ENCODE measurements around the gene KASH5. TPM values are rescaled to one million over a fixed set of nuclear protein-coding genes. Genes with fewer than 3 reads are reported as not detected.
"Not testable (repeated sequence)": the region's sequence is repeated elsewhere in the genome, so short reads cannot be mapped to it uniquely, and the experiment has no call there.

The KASH5 gene
- total RNA-seq, 1 donor from 2014 or later, result 1.7 TPM

DNA sequence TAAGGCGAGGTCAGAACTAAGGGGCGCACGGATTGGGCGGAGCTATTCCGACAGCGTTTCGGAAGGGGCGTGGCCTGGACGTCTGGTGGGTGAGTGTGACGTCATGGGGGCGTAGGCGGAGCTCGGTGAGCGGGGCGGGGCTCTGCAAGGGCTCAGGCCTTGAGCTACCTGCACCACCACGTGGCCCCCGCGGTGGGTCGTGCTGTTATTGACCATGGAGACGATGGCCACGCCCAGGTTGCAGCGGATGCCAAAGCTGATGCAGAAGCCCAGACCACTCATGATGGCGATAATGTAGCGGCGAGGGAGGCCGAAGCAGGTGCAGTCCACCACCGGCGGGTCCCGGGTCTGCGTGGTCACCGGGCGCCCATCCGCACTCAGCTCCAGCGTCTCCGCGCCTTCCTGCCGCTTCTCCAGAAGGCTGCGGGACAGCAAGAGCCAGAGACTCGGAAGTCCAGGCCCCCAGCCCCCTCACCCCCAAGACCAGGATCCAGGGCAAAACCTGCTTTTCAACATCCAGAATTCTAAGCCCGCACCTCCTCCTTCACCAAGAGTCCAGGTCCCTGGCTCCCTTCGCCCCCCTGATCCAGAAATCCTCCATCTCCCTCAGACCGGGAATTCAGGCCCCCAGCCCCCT lies 48.5 kb downstream of the KASH5 start:
- no peak for DNase-seq (ENCODE audit: low spot score)

DNA sequence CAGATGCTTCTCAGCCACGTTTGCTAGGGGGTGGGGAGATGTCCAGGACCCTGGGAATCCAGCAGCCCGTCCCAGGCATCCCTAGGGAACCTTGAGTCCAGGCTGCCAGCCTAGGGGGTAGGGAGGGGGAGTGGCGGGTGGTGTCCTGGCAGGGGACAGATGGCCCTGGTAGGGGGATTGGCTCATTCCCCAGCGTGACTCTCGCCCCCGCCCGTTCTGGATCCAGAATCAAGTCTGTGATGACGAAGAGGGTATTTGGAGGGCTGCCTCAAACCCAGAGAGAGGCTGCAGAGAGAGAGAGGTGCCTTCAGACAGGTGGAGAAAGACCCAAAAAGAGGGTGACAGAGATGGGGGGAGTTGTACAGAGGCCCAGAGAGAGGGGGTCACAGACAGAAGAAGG lies 49.2 kb downstream of the KASH5 start:
- DNase-seq (ENCODE audit: low spot score), result no peak

GRCh38 chr19:49438261-49438660 lies 50.2 kb downstream of the KASH5 start:
- no peak for DNase-seq (ENCODE audit: low spot score)

DNA sequence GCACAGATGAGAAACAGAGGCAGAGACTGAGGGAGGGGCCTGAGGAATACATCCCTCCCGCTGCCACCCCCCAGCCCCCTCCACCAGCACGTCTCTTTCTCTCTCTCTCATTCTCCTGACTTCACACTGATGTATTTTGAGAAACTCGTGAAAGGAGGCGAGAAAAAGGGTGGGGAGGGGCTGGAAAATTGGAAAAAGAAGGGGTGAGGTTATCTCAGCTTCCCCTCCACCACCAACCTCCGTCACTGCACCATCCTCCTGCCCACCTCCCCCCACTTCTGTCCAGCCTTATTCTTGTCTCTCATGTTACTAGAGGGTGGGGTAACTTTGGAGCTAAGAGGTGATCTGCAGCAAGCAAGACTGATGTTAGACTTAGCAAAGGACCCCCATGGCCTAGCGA lies 51.8 kb downstream of the KASH5 start:
- DNase-seq (ENCODE audit: low spot score), result no peak

- no peak for DNase-seq (ENCODE audit: low spot score)
Measured at GRCh38 chr19:49440439-49441209, 52.6 kb downstream of the KASH5 start.

GRCh38 chr19:49441210-49441959 lies 53.3 kb downstream of the KASH5 start, which contains the start of gene SLC17A7:
Gene SLC17A7, minus strand, starts transcription at chr19:49441527. Its CDS starts 148 bp downstream, at chr19:49441379.
- no peak for DNase-seq (ENCODE audit: low spot score)

- no peak for DNase-seq (ENCODE audit: low spot score)
Measured at GRCh38 chr19:49441960-49442350, 53.9 kb downstream of the KASH5 start.

DNA sequence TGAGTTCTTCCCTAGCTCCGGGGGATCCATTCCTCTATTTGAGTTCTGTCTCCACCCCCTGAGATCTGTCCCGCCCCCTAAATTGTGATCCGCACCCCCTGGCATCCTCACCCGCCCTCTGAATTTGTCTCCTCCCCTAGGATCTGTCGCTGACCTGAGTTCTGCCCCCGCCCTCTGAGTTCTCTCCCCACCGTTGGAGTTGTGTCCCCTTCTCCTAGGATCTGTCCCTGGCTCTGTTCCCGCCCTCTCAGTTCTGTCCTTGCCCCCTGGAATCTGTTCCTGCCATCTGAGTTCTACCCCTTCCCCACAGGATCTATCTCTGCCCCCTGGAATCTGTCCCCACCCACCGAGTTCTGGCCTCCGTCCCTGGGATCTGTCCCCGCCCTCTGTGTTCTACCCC lies 54.3 kb downstream of the KASH5 start:
- DNase-seq (ENCODE audit: low spot score), result no peak

GRCh38 chr19:49442771-49443365 lies 54.8 kb downstream of the KASH5 start:
- DNase-seq (ENCODE audit: low spot score), result peak; percentile 89

- DNase-seq (ENCODE audit: low spot score), result peak; percentile 98
Measured at GRCh38 chr19:49443366-49444099, 55.5 kb downstream of the KASH5 start.

DNA sequence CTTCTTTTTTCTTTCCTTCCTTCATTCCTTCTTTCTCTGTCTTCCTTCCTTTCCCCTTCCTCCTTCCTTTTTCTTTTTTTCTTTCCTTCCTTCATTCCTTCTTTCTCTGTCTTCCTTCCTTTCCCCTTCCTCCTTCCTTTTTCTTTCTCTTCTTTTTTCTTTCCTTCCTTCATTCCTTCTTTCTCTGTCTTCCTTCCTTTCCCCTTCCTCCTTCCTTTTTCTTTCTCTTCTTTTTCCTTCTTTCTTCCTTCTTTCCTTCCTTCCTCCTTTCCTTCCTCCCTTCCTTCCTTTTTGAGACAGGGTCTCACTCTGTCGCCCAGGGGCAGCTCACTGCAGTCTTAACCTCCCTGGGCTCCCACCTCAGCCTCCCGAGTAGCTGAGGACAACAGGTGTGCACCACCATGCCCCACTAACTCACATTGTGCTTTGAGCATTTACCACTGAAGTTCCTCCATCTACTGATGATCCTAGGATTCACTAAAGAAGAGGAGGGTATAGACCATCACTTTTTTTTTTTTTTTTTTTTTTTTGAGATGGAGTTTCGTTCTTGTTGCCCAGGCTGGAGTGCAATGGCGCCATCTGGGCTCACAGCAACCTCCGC lies 56.2 kb downstream of the KASH5 start:
- not testable (repeated sequence) for DNase-seq (ENCODE audit: low spot score)

- no peak for DNase-seq (ENCODE audit: low spot score)
Measured at GRCh38 chr19:49445997-49446396, 57.9 kb downstream of the KASH5 start.

DNA sequence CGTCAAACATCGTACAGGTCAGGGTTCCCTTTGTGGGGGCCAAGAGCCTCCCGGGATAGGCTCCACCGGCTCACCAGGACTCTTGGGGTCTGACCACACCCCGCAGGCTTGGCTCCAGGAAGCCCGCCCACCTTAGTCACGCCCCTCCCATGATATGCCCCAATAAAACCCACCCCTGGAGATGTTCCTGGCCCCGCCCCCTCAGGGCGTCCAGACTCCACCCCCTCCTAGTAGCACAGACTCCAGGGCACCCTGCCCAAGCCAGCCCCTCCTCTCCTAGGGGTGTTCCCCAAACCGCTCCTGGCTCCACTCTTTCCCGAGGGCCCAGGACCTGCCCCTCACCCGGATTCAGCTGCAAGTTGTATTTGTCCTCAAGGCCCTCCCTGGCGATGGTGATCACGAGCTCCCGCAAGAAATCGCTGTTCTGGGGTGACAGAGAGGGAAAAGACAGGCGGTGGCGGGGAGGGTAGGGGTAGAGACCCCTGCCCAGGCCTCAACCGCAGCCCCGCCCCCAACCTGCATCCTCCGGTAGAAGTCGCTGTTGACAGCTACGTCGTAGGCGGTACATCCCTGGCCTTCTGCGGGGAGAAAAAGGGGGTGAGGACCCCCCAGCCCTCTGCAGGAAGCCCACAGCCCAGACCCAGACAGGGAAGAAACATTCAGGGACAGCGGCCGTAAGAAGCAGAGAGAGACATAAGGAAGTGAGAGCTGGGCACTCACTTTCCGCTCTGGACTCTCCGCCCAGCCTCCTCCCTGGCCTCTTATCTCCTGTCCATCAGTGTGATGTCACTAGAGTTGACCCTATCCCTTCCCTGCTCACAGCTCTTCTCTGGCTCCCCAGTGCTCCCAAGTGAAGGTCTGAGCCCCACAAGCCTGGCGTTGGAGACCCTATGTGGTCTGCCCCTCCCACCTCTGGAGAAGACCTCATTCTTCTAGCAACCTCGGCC lies 59.7 kb downstream of the KASH5 start:
- no peak for DNase-seq (ENCODE audit: low spot score)

DNA sequence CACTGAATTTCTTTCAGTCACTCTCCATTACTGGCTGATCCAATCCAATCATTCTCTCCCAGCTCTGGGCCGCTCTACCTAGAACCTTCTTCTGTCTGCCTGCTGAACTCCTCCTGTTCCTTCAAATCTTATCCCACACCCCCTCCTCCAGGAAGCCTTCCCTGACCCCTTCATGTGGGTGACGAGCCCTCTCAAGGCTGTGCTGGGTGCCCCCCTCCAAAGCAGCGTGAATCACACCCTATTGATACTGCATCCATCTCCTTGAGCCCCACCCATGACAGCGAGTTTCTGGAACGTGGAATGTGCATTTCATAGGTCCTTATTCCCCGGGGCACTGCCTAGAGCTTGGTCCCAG lies 60.4 kb downstream of the KASH5 start:
- DNase-seq (ENCODE audit: low spot score), result no peak

DNA sequence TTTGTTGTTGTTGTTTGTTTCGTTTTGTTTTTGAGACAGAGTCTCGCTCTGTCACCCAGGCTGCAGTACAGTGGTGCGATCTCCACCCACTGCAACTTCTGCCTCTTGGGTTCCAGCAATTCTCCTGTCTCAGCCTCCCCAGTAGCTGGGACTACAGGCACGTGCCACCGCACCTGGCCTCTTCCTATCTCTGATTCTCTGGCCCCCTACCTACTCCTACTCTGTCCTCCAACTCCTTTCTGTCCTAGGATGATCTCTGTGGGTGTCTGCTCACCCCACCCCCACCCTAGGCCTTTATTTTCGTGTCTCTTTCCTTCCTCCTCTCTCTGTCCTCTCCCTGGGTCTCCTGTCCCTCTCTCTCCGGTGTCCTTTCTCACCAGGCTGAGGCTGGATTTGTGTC lies 62.4 kb downstream of the KASH5 start:
- no peak for DNase-seq (ENCODE audit: low spot score)

GRCh38 chr19:49451430-49452181 lies 63.6 kb downstream of the KASH5 start, which contains the start of gene PIH1D1:
Gene PIH1D1, minus strand, starts transcription at chr19:49451814. Its CDS starts 240 bp downstream, at chr19:49451574.
- DNase-seq (ENCODE audit: low spot score), result peak; percentile 100

GRCh38 chr19:49453013-49453756 lies 65.1 kb downstream of the KASH5 start, which contains the start of gene ALDH16A1:
Gene ALDH16A1, plus strand, starts transcription at chr19:49453225. Its CDS starts 107 bp downstream, at chr19:49453332.
- peak; percentile 99 for DNase-seq (ENCODE audit: low spot score)

DNA sequence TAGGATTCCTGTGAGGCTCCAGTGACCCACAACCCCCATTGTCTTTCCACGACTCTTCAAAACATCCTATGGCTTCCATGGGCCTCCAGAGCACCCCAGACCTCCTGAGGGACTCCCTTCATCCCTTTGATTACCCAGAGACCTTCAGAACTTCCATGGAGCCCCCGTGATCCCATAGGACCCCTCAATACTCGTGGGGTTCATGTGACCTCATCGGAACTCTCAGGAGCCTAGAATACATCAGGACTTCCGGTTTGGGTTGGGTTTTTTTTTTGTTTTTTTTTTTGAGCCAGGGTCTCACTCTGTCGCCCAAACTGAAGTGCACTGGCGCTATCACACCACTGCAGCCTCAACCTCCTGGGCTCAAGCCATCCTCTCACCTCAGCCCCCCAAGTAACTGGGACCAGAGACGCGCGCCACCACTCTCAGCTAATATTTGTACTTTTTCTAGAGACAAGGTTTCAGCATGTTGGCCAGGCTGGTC lies 65.8 kb downstream of the KASH5 start:
- DNase-seq (ENCODE audit: low spot score), result no peak
